IMR-90 (cell line): ENCODE data around the gene HOXD10. TPM values are rescaled to one million over a fixed set of nuclear protein-coding genes. Genes with fewer than 3 reads are reported as not detected.

ENCODE experiments used
- ATAC-seq: fragments of 200-7000 bp; cut with Tn5 transposase; 2 replicates; pipeline ENCODE4 v1.9.1; 2020; ENCODE audit warnings: low read depth, mild to moderate bottlenecking, moderate library complexity
- BruUV-seq: library from RNA; stranded (reverse); fragments of 400-500 nt; replicated peaks from 2 replicates; lab custom pipeline; 2021; lab: Mats Ljungman, UMichigan
- CTCF ChIA-PET: fragments of 300-600 bp; formaldehyde crosslinking; extraction: SDS; loops from one replicate; lab custom pipeline; 2021; ENCODE audit warnings: antibody characterized with exemption; lab: Yijun Ruan, JAX
- POLR2A ChIA-PET: fragments of 300-600 bp; sonication (Branson Sonifier 250); formaldehyde crosslinking; loops from one replicate; lab custom pipeline; 2022; ENCODE audit warnings: antibody characterized with exemption; ENCODE audit not compliant: unreplicated experiment; lab: Charles Lee
- DNase-seq: peaks from one replicate; pipeline ENCODE4 v3.0.0; 2013
- H2AFZ ChIP-seq: replicated peaks from 2 replicates; pipeline ENCODE3; 2013; ENCODE audit warnings: low read length, mild to moderate bottlenecking; ENCODE audit not compliant: poor library complexity
- H2AK5ac ChIP-seq: 2 replicates; pipeline ENCODE4 v1.6.1; 2013; ENCODE audit warnings: low read depth, low read length, inconsistent platforms
- H2AK9ac ChIP-seq: replicated peaks from 2 replicates; pipeline ENCODE3; 2013; ENCODE audit warnings: mild to moderate bottlenecking, low read depth, low read length, moderate library complexity; ENCODE audit not compliant: poor library complexity
- H2BK120ac ChIP-seq: 2 replicates; pipeline ENCODE4 v1.6.1; 2013; ENCODE audit warnings: low read depth, low read length, inconsistent platforms
- H2BK15ac ChIP-seq: 3 replicates; pipeline ENCODE4 v1.6.1; 2013; ENCODE audit warnings: low read depth, low read length, inconsistent platforms
- H2BK20ac ChIP-seq: 2 replicates; pipeline ENCODE4 v1.6.1; 2013; ENCODE audit warnings: low read depth, mild to moderate bottlenecking, inconsistent platforms, low read length, moderate library complexity
- H2BK5ac ChIP-seq: 2 replicates; pipeline ENCODE4 v1.6.1; 2013; ENCODE audit warnings: mild to moderate bottlenecking, low read depth, low read length, inconsistent platforms; ENCODE audit not compliant: poor library complexity, severe bottlenecking
- H3K14ac ChIP-seq: replicated peaks from 2 replicates; pipeline ENCODE4 v1.6.1; 2013; ENCODE audit warnings: low read depth, low read length, inconsistent platforms
- H3K18ac ChIP-seq: 2 replicates; pipeline ENCODE4 v1.6.1; 2013; ENCODE audit warnings: low read depth, low read length, control low read depth
- H3K23ac ChIP-seq: 2 replicates; pipeline ENCODE4 v1.6.1; 2013; ENCODE audit warnings: low read depth, low read length, inconsistent platforms
- H3K27ac ChIP-seq: 2 replicates; pipeline ENCODE4 v1.5.1; 2013; ENCODE audit warnings: mild to moderate bottlenecking, control low read depth, low read length; ENCODE audit not compliant: insufficient read depth
- H3K27me3 ChIP-seq: 2 replicates; pipeline ENCODE4 v1.6.1; 2013; ENCODE audit warnings: low read length; ENCODE audit not compliant: control insufficient read depth, insufficient read depth
- H3K36me3 ChIP-seq: 2 replicates; pipeline ENCODE4 v1.6.1; 2013; ENCODE audit warnings: low read length, mixed read lengths; ENCODE audit not compliant: control insufficient read depth, insufficient read depth
- H3K4ac ChIP-seq: 2 replicates; pipeline ENCODE4 v1.6.1; 2013; ENCODE audit warnings: low read depth, low read length, inconsistent platforms
- H3K4me1 ChIP-seq: 2 replicates; pipeline ENCODE4 v1.6.1; 2013; ENCODE audit warnings: low read length, mixed read lengths; ENCODE audit not compliant: control insufficient read depth, insufficient read depth
- H3K4me2 ChIP-seq: 2 replicates; pipeline ENCODE4 v1.6.1; 2013; ENCODE audit warnings: low read depth, mild to moderate bottlenecking, control low read depth, low read length, moderate library complexity
- H3K4me3 ChIP-seq: 2 replicates; pipeline ENCODE4 v1.5.1; 2013; ENCODE audit warnings: low read depth, mild to moderate bottlenecking, control low read depth, low read length, moderate library complexity; ENCODE audit not compliant: insufficient read depth
- H3K56ac ChIP-seq: 2 replicates; pipeline ENCODE4 v1.6.1; 2013; ENCODE audit warnings: low read length, inconsistent platforms; ENCODE audit not compliant: insufficient read depth; ENCODE audit errors: extremely low read depth
- H3K79me1 ChIP-seq, 2 experiments: 2 replicates each; pipeline ENCODE4 v1.6.1; 2013; ENCODE audit warnings: low read length in 2 of 2, inconsistent platforms in 1 of 2, low read depth in 1 of 2
- H3K9ac ChIP-seq: 2 replicates; pipeline ENCODE4 v1.6.1; 2013; ENCODE audit warnings: low read depth, low read length, control low read depth
- H3K9me1 ChIP-seq: 2 replicates; pipeline ENCODE4 v1.6.1; 2013; ENCODE audit warnings: low read length, inconsistent platforms; ENCODE audit not compliant: insufficient read depth
- H3K9me3 ChIP-seq: 2 replicates; pipeline ENCODE4 v1.6.1; 2013; ENCODE audit warnings: low read length; ENCODE audit not compliant: control insufficient read depth, insufficient read depth
- H4K20me1 ChIP-seq: 2 replicates; pipeline ENCODE4 v1.6.1; 2013; ENCODE audit warnings: low read length, inconsistent platforms; ENCODE audit not compliant: insufficient read depth
- H4K5ac ChIP-seq: 2 replicates; pipeline ENCODE4 v1.6.1; 2013; ENCODE audit warnings: mild to moderate bottlenecking, low read depth, low read length, control low read depth
- H4K8ac ChIP-seq, 2 experiments: 2 replicates each; pipeline ENCODE4 v1.6.1; 2013; ENCODE audit warnings: low read depth in 2 of 2, low read length in 2 of 2, control low read depth in 1 of 2, inconsistent platforms in 1 of 2
- H4K91ac ChIP-seq: 2 replicates; pipeline ENCODE4 v1.6.1; 2013; ENCODE audit warnings: low read depth, low read length, inconsistent platforms; ENCODE audit not compliant: insufficient read depth
- MAFK ChIP-seq: IDR thresholded peaks from 2 replicates; pipeline ENCODE4 v1.6.1; 2012; ENCODE audit warnings: low read depth, low read length, improper control_type of control experiment
- NFE2L2 ChIP-seq: fragments of 150-350 bp; IDR thresholded peaks from 2 replicates; pipeline ENCODE4 v1.6.1; 2016; ENCODE audit warnings: low read depth, mild to moderate bottlenecking, low read length
- RFX5 ChIP-seq: IDR thresholded peaks from 2 replicates; pipeline ENCODE4 v1.8.0; 2012; ENCODE audit warnings: low read depth, mild to moderate bottlenecking, low read length, moderate library complexity
- WGBS, 2 experiments: methylation state at CpG; one replicate each; pipeline versions ENCODE4 v1.1.5 to v1.1.7; 2013; ENCODE audit warnings: missing lambda C conversion rate in 2 of 2; ENCODE audit not compliant: insufficient read length in 1 of 2; ENCODE audit errors: extremely low coverage in 2 of 2; 5-methylcytosine and 5-hydroxymethylcytosine counted together
- dilution Hi-C: fragments of 300-500 bp; cut with HindIII; formaldehyde crosslinking; loops from one replicate; pipeline ENCODE4 v1.14.3; 2018; ENCODE audit warnings: low sequenced_read_pairs; ENCODE audit not compliant: unreplicated experiment
- in situ Hi-C: fragments of 300-500 bp; cut with MboI; formaldehyde crosslinking; loops from 3 replicates; pipeline ENCODE4 v1.14.3; 2019; ENCODE audit warnings: low sequenced_read_pairs, inconsistent platforms, mixed read lengths
- intact Hi-C: fragments of 100-400 bp; cut with micrococcal nuclease; formaldehyde crosslinking; loops from 2 replicates; pipeline ENCODE4 v1.10.0; 2022
- polyA plus RNA-seq, 3 experiments: library from polyadenylated mRNA; depleted of rRNA; stranded (reverse); fragments of >200 nt; gene quantifications; 2 replicates each; pipeline ENCODE4 v1.2.3, GENCODE V29; 2012; ENCODE audit warnings: low replicate concordance in 1 of 3
- total RNA-seq: library from RNA; depleted of rRNA; stranded (reverse); fragments of >200 nt; gene quantifications from 2 replicates; pipeline ENCODE4 v1.2.3, GENCODE V29; 2012
- TF ChIP-seq, protein P1 (sequence below): conservative IDR thresholded peaks from 2 replicates; pipeline ENCODE4 v1.5.1; 2012; ENCODE audit warnings: mild to moderate bottlenecking, low read depth, low read length, improper control_type of control experiment

HOXD10 gene
- total and polyA plus RNA-seq, 2 of the 4 experiments (the other 2 are of a cell fraction): not detected

DNA sequence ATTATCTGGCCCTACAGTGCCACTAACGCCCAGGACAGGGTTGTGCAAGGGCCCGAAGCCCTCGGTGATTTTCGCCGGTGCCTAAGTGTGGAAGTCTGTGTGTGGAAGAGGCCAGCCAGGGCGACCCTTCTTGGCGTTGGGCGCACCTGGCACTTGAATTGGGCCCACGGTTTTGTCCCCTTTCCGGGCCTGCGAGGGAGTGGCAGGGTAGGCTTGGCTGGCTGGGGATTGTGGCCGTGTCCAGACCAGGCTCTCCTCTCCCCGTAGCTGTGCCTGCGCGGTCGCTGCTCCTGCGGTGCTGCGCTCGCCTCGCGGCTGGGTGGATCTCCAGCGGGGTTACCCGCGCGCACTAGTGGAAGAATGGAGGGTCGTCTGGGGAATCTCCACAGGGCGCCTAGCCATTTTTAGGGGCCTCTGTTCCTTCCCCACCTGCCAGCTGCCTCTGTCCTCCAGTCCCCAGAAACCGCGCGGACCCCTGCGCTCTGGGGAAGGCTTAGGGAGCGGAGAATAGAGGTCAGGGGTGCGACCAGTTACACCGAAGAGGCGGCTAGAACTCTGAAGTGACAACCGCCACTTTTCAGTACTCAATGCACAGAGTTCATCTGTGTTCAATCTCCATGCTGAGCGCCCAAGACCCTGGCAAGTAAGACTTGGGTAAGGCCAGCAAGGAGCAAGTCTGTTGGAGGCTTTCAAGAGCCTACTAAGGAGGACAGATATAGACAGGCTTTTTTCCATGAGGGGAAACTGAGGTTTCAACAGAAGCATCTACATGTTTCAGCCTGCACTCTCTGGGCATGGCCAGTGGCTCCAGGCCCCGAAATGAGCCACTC lies 48.8 kb upstream of the HOXD10 start:
- Histone ChIP-seq H2AFZ (no peak overlapping the region), H3K9me3 (peaks cover 6% of the 10 kb centered on the region; the same call in 1 of the 2 replicates), H3K4me1 (no peaks in the 10 kb centered on the region), H2BK5ac (no peak overlapping the region), H3K27ac (no peak overlapping the region), H3K9ac (no peak overlapping the region), H3K9me1 (no peaks in the 10 kb centered on the region), H2BK20ac (no peak overlapping the region), H3K36me3 (no peaks in the 10 kb centered on the region), H3K23ac (no peak overlapping the region), H2AK9ac (no peak overlapping the region), H2AK5ac (no peak overlapping the region), H4K91ac (no peak overlapping the region), H3K79me1 (no peaks in the 10 kb centered on the region), H3K56ac (no peak overlapping the region), H3K14ac (no peak overlapping the region), H4K20me1 (no peaks in the 10 kb centered on the region), H3K4me3 (no peak overlapping the region), H2BK15ac (no peak overlapping the region), H3K4me2 (peak overlapping the region; percentile 22; the same call in 1 of the 2 replicates), H4K8ac (no peak overlapping the region), H3K4ac (no peak overlapping the region), H3K18ac (no peak overlapping the region), H2BK120ac (no peak overlapping the region), H4K5ac (no peak overlapping the region), H3K27me3 (peaks cover 68% of the 10 kb centered on the region)
- in situ Hi-C loops (no loop called here), intact Hi-C loops (no loop called here), dilution Hi-C loops (no loop called here)
- TF ChIP-seq RFX5: no peak
- TF ChIP-seq, protein P1, sequence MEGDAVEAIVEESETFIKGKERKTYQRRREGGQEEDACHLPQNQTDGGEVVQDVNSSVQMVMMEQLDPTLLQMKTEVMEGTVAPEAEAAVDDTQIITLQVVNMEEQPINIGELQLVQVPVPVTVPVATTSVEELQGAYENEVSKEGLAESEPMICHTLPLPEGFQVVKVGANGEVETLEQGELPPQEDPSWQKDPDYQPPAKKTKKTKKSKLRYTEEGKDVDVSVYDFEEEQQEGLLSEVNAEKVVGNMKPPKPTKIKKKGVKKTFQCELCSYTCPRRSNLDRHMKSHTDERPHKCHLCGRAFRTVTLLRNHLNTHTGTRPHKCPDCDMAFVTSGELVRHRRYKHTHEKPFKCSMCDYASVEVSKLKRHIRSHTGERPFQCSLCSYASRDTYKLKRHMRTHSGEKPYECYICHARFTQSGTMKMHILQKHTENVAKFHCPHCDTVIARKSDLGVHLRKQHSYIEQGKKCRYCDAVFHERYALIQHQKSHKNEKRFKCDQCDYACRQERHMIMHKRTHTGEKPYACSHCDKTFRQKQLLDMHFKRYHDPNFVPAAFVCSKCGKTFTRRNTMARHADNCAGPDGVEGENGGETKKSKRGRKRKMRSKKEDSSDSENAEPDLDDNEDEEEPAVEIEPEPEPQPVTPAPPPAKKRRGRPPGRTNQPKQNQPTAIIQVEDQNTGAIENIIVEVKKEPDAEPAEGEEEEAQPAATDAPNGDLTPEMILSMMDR: no peak
- no peak for TF ChIP-seq NFE2L2
- no peak for TF ChIP-seq MAFK
- DNase-seq (no peak), ATAC-seq (no peak)
- POLR2A ChIA-PET: no interaction called here
- WGBS, 2 experiments: 30% methylated on average over 5 of the region's 38 CpGs; no CpG with 5 or more reads in 1 of the 2 experiments
- CTCF ChIA-PET: no interaction called here
- BruUV-seq: no TSS peak
